Gastrocnemius medialis (tissue), 4 donors: ENCODE data around the gene CACNA1C.

Experiments
- CTCF ChIP-seq, 5 experiments: fragments of 450-650 bp in 3 of 5; fragments of 200-600 bp in 2 of 5; sonication (generic) in 2 of 5; IDR thresholded peaks in 4 of 5; conservative IDR thresholded peaks in 1 of 5; 1 replicate in 4 of 5; 2 replicates in 1 of 5; pipeline ENCODE4 v1.5.1; 2016 to 2019; ENCODE audit warnings: antibody characterized with exemption in 5 of 5, mild to moderate bottlenecking in 3 of 5, moderate library complexity in 3 of 5
- POLR2A ChIP-seq, 2 donors: fragments of 450-650 bp; IDR thresholded peaks; one replicate each; pipeline ENCODE4 v1.6.1; 2017; ENCODE audit warnings: antibody characterized with exemption in 2 of 2, mild to moderate bottlenecking in 2 of 2, moderate library complexity in 2 of 2

- TF ChIP-seq CTCF (IDR thresholded peaks at IDR 0.05 in 4 of 5, conservative IDR thresholded peaks at IDR 0.05 in 1 of 5) (no peak), POLR2A (IDR thresholded peaks at IDR 0.05) (no peak)
Measured at GRCh38 chr12:2403221-2403976, 350.6 kb downstream of the CACNA1C start.
